ENCODE measurements around the gene OR5D14.

Gene OR5D14

GRCh38 chr11:55795256-55795655, at the start of gene OR5D14:
TSS of gene OR5D14 (plus strand) at chr11:55795556. CDS start at chr11:55795556, 0 bp downstream.
- no peak for DNase-seq

GRCh38 chr11:55773138-55773537, 22.2 kb upstream of the OR5D14 start, which contains the start of gene OR5D13:
TSS of gene OR5D13 (plus strand) at chr11:55773438. CDS start at chr11:55773438, 0 bp downstream.
- DNase-seq: no peak

- no peak for DNase-seq
Measured at GRCh38 chr11:55791606-55792005, 3.8 kb upstream of the OR5D14 start.

- no peak for DNase-seq
Measured at GRCh38 chr11:55793321-55793720, 2.0 kb upstream of the OR5D14 start.

GRCh38 chr11:55806248-55806647, 10.9 kb downstream of the OR5D14 start:
- DNase-seq: no peak

GRCh38 chr11:55811067-55811466, 15.7 kb downstream of the OR5D14 start, which contains the start of gene OR5L1:
TSS of gene OR5L1 (plus strand) at chr11:55811367. CDS start at chr11:55811467, 100 bp downstream.
- DNase-seq: no peak

- DNase-seq: no peak
Measured at GRCh38 chr11:55819330-55819729, 24.0 kb downstream of the OR5D14 start, which contains the start of gene OR5D18. TSS of gene OR5D18 (plus strand) at chr11:55819630. CDS start at chr11:55819630, 0 bp downstream.

GRCh38 chr11:55826919-55827318, 31.6 kb downstream of the OR5D14 start, which contains the start of gene OR5L2:
TSS of gene OR5L2 (plus strand) at chr11:55827219. CDS start at chr11:55827219, 0 bp downstream.
- no peak for DNase-seq

GRCh38 chr11:55838452-55838851, 43.1 kb downstream of the OR5D14 start, which contains the start of gene OR5D16:
TSS of gene OR5D16 (plus strand) at chr11:55838752. CDS start at chr11:55838752, 0 bp downstream.
- no peak for DNase-seq

Data from cortex of kidney (tissue), 1 donor.